ENCODE results near the gene ABCB11. TPM values are rescaled to one million over a fixed set of nuclear protein-coding genes. Genes with fewer than 3 reads are reported as not detected.
A peak's percentile ranks its signal among the peaks of the same experiment; 100 is the strongest.
"Not testable (repeated sequence)": the region's sequence is repeated elsewhere in the genome, so short reads cannot be mapped to it uniquely, and the experiment has no call there.

The ABCB11 gene
- polyA plus RNA-seq (2013, experiment 1 of 2; ENCODE audit: insufficient read length), result 0.20 TPM
- not detected for polyA plus RNA-seq (2013, experiment 2 of 2; ENCODE audit: insufficient read length)

DNA sequence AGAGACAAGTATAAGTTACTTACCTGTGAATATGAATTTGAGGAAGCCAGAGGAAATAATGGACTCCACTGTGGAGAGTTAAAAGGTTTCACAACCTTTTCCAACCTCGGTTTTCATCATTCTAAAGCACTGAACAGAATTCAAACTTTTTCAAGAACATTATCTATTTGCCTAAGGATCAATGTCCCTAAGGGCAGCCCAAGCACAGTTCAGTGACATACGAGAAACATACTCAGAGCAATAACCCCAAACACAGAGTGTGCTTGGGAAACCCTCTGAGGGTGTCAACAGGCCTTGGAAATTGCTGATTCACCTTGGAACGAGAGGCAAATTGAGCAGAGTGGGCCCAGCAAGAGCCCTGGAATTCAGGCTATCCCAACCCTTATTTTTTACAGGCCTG is at the start of gene ABCB11:
Gene ABCB11, minus strand, starts transcription at position 123 of the 400 bp plus-strand sequence. CDS start 13,199 bp downstream, outside the sequence.
- DNase-seq, result no peak

GRCh38 chr2:169080250-169081069 is 49.3 kb upstream of the ABCB11 start:
- no peak for DNase-seq

GRCh38 chr2:169077674-169078240 is 46.6 kb upstream of the ABCB11 start:
- DNase-seq, result no peak

GRCh38 chr2:169073963-169074751 is 43.0 kb upstream of the ABCB11 start:
- DNase-seq, result no peak

GRCh38 chr2:169073211-169073962 is 42.3 kb upstream of the ABCB11 start:
- DNase-seq, result no peak

DNA sequence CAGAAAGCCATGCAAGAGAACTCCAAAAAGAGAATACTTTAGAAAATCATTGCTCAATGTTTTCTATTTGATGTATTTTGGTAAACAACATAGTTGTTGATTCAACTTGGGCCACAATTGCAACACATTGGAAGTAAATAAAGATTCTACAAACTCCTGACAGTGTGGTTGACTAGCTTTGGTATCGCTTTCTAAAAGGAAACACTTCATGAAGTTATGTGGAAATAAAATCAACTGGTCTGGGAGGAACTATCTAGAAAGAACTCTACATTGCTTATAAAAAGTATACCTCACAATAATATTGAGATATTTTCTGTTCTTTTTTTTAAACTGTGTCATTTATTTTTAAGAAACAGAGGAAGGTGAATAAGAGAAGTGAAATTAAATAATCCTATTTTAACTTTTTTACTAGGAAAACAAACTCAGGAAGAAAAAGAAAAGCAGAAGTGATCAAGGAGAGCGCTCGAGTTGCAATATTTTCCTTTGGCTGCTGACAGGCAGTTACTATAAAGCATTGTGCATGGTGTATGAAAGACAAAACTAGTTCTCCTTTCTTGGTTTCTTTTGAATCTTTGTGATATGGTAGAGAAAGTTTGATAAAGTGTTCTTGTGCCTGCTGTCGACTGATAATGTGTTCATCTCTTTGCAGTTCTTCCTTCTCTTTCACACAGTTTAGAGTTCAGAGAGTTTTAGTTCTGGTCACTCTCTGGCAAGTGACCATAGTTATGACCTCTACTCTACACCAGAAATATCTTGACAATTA is 41.2 kb upstream of the ABCB11 start:
- no peak for DNase-seq

- no peak for DNase-seq
Measured at GRCh38 chr2:169071455-169071854, 40.3 kb upstream of the ABCB11 start.

DNA sequence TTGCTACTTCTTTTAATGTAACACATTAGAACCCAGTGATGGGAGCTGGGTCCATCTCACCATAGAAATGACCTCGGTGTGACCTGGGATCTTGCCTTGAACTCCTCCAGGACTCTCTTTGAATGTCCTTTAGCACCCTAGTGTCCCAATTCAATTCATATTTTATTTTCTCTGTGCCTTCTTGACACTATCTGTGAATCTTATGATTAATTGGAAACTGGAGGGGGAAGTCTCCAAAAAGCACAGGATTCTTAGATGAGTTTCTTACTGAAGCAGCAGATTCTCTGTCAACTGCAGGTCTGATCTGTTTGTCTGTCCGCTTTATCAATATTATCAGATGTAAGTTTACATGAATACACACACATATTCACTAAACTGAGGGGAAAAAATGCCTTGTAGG is 38.7 kb upstream of the ABCB11 start:
- DNase-seq, result no peak

DNA sequence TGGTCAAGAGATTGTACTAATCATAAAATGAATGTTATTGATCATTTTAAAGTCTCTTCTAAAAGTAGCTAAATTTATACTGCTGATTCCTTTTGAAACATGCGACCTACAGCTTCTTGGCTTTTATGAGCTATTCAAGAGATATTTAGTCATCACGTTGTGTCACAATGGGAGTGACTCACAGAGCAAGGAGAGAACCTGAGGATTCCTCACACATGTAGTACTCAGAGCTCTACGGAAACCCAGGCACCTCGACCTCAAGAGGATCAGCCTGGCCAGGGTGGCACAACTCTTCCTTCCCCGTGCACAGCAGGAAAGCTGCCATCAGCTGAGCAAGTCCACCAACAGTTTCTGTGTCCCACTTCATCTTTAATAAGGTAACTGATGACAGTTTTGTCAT is 38.2 kb upstream of the ABCB11 start, which contains the start of gene DHRS9:
Gene DHRS9, plus strand, starts transcription at position 223 of the 400 bp plus-strand sequence. CDS start 12,019 bp downstream, outside the sequence.
- peak; percentile 5 for DNase-seq

GRCh38 chr2:169066897-169067296 is 35.8 kb upstream of the ABCB11 start:
- DNase-seq, result no peak

- DNase-seq, result no peak
Measured at GRCh38 chr2:169065864-169066517, 34.9 kb upstream of the ABCB11 start.

DNA sequence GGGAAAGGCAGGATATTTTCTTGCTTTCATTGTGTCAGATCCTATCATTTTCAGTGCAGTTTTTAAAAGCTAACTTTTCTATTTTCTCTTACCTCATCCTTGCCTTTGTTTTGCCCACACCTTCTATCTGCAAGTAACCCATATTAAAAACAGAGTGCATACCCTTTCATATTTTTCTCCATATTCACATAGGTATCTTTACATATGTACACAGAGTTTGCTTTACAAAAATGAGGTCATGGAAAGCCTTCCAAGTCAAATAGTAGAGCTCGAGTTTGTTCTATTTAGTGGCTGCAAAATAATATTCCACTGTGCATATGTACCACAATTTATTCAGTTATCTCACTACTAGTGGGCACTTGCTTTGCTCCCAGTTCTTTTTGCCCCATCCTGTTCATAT is 34.3 kb upstream of the ABCB11 start:
- no peak for DNase-seq

DNA sequence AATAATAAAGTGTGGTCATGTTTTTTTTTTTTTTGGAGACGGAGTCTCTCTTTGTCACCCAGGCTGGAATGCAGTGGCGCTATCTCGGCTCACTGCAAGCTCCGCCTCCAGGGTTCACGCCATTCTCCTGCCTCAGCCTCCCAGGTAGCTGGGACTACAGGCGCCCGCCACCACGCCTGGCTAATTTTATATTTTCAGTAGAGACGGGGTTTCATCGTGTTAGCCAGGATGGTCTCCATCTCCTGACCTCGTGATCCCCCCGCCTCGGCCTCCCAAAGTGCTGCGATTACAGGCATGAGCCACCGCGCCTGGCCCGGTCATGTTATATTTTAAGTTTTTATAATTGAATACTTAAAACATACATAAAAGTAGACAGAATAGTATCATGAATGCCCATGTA is 33.1 kb upstream of the ABCB11 start:
- DNase-seq, result not testable (repeated sequence)

DNA sequence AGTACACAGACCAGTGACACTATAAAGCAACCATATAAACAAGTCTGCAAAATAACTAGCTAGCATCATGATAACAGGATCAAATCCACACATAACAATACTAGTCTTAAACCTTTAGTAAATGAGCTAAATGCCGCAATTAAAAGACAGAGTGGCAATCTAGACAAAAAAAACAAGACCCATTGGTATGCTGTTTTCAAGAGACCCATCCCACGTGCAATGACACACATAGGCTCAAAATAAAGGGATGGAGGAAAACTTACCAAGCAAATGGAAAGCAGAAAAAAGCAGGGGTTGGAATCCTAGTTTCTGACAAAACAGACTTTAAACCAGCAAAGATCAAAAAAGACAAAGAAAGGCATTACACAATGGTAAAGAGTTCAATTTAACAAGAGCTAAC is 23.5 kb upstream of the ABCB11 start:
- DNase-seq, result not testable (repeated sequence)

DNA sequence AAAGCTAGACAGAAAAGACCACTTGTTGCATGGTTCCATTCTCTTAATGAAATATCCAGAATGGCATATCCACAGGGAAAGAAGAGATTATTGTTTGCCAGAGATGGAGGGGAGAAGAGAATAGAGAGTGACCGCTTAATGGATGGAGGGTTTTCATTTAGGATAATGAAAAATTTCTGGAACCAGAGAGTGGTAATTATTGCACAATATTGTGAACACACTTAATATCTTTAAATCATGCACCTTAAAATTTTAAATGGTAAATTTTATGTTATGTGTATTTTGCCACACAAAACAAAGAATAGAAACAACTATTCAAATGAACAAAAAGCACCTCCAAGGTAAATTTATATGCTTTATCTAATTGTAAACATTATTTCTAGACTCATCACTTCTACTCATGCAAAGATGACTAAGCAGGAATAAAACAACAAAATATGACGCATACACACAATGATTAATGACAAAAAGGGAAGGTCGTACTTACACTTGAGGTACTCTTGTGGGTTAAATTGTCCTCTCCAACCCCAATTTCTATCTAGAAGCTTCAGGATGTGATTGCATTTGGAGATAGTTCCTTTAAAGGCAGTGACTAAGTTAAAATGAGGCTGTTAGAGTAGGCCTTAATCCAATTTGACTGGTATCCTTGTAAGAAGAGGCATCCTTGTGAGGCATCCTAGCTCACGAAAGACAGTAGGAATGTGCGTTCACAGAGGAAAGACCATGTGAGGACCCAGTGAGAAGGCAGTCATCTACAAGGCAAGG is 19.5 kb upstream of the ABCB11 start:
- no peak for DNase-seq

DNA sequence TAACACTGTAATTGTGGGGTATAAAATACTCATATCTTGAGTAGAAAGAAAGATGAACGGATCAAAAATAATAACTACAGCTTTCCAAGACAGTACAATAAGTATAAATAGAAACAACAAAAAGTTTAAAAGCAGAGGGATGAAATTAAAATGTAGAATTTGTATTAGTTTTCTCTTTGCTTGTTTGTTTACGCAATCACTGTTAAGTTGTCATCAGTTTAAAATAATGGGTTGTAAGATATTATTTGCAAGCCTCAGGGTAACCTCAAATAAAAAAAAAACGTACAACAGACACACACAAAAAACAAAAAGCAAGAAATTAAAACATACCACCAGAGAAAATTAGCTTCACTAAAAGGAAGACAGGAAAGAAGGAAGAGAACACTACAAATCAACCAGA is 18.0 kb upstream of the ABCB11 start:
- DNase-seq, result no peak

GRCh38 chr2:169047256-169048250 is 16.4 kb upstream of the ABCB11 start:
- DNase-seq, result no peak

DNA sequence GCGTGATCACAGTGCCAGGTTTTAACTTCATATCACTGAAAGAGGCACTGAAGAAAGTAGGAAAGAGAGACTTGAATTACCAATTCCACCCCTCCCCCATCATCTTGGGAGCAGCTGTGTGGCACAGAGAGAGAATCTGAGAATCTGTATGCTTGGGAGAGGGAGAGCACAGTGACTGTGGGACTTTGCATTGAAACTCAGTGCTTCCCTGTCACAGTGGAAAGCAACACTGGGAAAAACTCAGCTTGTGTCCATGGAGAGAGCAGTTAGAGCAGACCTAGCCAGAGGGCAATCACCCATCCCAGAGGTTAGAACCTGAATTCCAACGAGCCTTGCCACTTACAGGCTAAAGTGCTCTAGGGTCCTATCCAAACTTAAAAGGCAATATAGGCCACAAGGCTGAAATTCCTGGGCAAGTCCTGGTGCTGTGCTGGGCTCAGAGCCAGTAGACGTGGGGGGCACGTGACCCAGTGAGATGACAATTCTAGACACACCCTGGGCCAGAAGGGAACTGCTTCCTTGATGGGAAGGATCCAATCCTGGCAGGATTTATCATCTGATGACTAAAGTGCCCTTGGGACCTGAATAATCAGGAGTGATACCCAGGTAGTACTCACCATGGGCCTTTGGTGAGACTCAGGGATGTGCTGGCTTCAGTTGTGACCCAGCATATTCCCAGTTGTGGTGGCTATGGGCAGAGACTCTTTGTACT is 15.5 kb upstream of the ABCB11 start:
- no peak for DNase-seq
